Left colon (tissue), 2 donors: ENCODE results near the gene SHISA7. TPM values are rescaled to one million over a fixed set of nuclear protein-coding genes. Genes with fewer than 3 reads are reported as not detected.

Source experiments
- ATAC-seq: fragments of 200-7000 bp; cut with Tn5 transposase; one replicate; pipeline ENCODE4 v1.9.1; 2020; ENCODE audit warnings: mild to moderate bottlenecking, moderate library complexity
- DNase-seq, 2 donors: peaks; one replicate each; pipeline ENCODE4 v3.0.0-alpha.2; 2020
- intact Hi-C, 2 donors: fragments of 100-400 bp; cut with DNase I in 1 of 2; cut with micrococcal nuclease in 1 of 2; formaldehyde crosslinking; loops; one replicate each; pipeline versions ENCODE4 v1.11.2 to v1.14.0; 2022; cut with DNase I, micrococcal nuclease
- total RNA-seq, 2 donors: library from RNA; stranded (reverse); fragmentation: NEBNext Ultra II Directional; extraction: Animal tissue kit (Norgen Biotek cat#: 25700); gene quantifications; one replicate each; pipeline ENCODE4 v1.2.1, GENCODE V29; 2021
- donor health status: DM: no; HTN: no; CAD: no.
- donor health status: DM: yes; HTN: yes; CAD: no.

SHISA7 gene
- total RNA-seq, 2 donors from 2014 or later = not detected

DNA sequence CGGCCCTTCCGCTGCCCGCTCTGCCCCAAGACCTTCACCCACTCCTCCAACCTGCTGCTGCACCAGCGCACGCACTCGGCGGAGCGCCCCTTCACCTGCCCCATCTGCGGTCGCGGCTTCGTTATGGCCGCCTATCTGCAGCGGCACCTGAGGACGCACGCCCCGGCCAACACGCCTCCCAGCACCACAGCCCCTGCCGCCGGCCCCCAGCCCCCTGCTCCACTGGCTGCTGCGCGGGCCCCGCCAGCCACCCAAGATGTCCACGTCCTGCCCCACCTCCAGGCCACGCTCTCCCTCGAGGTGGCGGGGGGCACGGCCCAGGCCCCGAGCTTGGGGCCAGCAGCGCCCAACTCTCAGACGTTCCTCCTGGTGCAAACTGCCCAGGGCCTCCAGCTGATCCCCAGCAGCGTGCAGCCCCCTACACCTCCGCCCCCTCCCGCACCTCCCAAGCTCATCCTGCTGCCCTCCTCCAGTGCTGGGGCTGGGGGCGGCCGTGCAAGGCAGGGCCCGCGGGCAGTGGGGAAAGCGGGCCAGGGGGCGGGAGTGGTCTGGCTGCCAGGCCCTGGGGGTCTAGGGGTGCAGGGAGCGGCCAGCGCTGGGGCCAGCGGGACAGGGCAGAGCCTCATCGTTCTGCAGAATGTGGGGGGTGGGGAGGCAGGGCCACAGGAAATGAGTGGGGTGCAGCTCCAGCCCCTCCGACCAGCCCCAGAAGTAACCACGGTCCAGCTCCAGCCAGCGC, 40.0 kb upstream of the SHISA7 start:
- intact Hi-C loops = no loop called here
- peak in 1 of 2 donors; percentile 14 for DNase-seq

DNA sequence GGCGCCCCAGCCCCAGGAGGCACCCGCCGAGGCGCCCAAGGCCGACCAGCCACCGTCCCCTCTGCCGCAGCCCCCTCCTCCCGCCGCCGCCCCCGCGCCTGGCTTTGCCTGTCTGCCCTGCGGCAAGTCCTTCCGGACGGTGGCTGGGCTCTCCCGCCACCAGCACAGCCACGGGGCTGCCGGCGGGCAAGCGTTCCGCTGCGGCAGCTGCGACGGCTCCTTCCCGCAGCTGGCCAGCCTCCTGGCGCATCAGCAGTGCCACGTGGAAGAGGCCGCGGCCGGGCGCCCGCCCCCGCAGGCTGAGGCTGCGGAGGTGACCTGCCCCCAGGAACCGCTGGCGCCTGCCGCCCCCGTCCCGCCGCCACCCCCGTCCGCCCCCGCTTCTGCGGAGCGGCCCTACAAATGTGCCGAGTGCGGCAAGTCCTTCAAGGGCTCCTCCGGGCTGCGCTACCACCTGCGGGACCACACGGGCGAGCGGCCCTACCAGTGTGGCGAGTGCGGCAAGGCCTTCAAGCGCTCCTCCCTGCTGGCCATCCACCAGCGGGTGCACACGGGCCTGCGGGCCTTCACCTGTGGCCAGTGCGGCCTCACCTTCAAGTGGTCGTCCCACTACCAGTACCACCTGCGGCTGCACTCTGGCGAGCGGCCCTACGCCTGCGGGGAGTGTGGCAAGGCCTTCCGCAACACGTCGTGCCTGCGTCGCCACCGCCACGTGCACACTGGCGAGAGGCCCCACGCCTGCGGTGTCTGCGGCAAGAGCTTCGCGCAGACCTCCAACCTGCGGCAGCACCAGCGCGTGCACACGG, 39.3 kb upstream of the SHISA7 start:
- no peak for ATAC-seq
- DNase-seq = peak in 1 of 2 donors; percentile 21

More for the DNA sequence above, 40.0 kb upstream of the SHISA7 start:
- ATAC-seq = no peak

DNA sequence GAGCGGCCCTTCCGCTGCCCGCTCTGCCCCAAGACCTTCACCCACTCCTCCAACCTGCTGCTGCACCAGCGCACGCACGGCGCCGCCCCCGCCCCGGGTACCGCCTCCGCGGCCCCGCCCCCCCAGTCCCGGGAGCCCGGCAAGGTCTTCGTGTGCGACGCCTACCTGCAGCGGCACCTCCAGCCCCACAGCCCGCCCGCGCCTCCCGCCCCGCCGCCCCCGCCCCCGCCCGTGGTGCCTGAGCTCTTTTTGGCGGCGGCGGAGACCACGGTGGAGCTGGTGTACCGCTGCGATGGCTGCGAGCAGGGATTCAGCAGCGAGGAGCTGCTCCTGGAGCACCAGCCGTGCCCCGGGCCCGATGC, 38.7 kb upstream of the SHISA7 start:
- ATAC-seq = no peak
- DNase-seq = no peak
- intact Hi-C loops = no loop called here

More for the DNA sequence above, 39.3 kb upstream of the SHISA7 start:
- intact Hi-C loops = no loop called here

DNA sequence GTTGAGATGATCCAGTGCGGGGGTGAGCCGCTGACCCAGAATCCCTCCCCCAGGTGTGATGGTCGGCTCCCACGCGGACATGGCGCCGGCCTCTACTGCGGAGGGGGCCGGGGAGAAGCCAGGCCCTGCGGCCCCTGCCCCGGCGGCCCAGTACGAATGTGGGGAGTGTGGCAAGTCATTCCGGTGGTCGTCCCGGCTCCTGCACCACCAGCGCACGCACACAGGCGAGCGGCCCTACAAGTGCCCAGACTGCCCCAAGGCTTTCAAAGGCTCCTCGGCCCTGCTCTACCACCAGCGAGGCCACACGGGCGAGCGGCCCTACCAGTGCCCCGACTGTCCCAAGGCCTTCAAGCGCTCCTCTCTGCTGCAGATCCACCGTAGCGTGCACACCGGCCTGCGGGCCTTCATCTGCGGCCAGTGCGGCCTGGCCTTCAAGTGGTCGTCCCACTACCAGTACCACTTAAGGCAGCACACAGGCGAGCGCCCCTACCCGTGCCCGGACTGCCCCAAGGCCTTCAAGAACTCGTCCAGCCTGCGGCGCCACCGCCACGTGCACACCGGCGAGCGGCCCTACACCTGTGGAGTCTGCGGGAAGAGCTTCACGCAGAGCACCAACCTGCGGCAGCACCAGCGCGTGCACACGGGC, 38.2 kb upstream of the SHISA7 start:
- peak in 1 of 2 donors; percentile 26 for DNase-seq
- ATAC-seq = no peak
- intact Hi-C loops = no loop called here

DNA sequence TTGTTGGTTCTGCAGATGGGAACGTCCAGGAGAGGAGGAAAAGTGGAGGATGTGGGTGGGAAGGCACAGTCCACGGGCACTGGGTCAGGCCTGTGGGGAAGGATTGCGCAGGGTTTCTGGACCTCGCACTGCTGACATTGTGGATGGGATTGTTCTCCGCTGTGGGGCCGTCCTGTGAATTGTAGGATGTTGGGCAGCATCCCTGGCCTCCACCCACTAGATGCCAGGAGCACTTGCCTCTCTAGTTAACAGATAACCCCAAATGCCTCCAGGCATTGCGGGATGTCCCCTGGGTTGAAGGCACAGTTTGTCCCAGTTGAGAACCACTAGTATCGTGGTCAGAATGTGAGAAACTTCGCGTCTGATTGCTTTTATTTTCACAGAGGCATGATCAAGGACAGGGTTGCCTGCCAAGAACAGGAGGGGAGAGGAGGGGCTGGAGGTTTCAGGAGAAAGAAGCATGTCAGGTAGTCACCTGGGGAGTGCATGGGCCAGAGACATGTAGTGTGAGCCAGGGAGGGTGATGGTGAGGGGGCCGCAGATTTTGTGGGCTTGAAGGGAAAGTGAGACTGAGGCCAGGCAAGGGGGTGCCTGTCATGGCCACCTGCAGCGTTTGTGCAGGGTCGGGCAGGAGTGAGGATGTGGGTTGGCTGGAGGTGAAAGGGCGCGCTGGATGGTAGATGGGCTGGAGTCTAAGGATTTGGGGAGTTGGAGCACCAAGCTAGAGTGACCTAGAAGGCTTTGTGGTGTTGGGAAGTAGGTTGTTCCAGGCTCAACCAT, 36.5 kb upstream of the SHISA7 start:
- intact Hi-C loops = no loop called here
- DNase-seq (no peak), ATAC-seq (no peak)

DNA sequence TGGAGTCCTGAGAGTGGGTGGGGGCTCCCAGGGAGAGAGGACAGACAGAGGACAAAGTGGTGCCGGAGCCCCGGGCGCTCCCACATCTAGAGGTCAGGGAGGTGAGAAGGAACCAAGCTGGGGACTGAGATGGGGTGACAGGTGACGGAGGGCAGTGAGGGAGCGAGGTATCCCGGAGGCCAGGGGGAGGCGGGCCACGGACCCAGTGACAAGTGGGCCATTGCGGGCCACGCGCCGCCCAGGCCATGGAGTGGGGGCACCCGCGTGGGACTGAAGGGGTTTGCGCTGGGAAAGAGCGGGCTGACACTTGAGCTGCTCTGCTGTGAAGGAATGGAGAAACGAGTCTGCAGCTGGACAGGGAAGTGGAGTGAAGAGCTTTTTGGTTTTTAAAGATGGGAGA, 35.9 kb upstream of the SHISA7 start:
- DNase-seq (no peak), ATAC-seq (no peak)
- intact Hi-C loops = no loop called here

DNA sequence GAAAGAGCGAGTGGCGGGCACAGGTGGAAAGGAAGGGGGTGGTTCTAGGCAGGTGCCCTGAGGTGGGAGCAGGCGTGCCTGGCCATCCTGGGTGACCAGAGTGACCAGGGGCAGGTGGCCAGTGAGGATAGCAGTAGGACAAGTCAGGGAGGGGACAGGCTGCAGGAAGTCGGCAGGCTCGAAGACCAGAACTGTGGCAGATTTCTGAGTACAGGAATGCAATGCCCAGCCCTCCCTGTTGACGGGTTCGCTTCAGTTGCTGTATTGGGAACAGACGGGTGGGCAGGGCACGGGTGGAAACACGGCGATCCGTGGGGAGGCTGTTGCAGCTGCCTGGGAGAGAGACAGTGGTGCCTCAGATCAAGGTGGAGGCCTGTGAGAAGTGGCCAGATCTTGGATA, 35.3 kb upstream of the SHISA7 start:
- ATAC-seq = no peak
- intact Hi-C loops = no loop called here
- DNase-seq = no peak

DNA sequence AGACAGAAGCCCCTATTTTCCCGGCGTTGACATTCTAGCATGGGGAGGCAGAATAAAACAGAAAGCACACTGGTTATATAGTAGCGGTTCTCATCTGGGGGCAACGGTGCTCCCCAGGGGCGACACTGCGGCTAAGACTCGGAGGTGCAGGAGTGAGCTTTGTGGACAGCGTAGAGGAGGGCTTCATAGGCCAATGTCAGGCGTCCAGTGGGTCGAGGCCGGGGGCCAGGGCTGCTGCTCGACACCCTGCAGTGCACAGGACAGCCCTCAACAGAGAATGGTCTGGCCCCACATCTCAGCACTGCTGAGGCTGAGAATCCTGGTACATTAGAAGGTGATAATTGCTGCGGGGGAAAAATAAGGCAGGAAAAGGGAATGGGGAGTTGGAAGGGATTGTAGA, 34.8 kb upstream of the SHISA7 start:
- ATAC-seq (no peak), DNase-seq (no peak)
- intact Hi-C loops = no loop called here

DNA sequence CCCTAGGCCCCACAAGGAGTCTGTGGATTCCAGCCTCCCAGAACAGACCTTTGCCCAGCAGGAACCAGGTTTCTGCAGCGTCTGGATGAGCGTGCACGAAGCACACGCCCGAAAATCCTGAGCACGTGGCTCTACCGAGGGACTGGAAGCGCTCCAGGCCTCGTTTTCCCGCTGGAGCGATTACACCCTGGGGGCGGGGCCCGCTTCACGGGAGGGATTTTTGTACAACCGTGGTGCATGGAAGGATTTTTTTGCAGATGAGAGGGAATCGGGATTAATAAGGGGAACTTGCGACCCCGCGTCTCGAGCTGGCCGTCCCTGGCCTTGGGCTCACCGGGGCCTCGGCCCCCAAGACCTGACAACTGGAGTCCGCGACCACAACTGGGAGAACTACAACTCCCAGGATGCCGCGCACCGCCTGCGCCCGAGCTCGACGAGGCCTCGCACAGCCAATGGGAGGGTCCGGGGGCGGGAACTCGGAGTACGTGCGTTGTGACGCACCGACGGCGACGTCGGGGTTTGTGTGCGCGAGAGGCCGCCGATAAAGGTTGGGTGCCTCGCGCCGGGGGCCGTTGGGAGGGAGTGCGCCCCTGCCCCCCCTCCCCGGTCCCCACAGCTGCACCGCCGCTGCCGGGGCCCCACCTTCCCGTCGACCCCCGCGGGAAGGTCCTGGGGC, 33.1 kb upstream of the SHISA7 start, which contains the start of gene ZNF628:
Gene ZNF628, plus strand, starts transcription at position 518 of the 676 bp plus-strand sequence. CDS start 3,294 bp downstream, outside the sequence.
- DNase-seq (peak; percentile 99), ATAC-seq (peak; percentile 94)
- intact Hi-C loops = no loop called here

DNA sequence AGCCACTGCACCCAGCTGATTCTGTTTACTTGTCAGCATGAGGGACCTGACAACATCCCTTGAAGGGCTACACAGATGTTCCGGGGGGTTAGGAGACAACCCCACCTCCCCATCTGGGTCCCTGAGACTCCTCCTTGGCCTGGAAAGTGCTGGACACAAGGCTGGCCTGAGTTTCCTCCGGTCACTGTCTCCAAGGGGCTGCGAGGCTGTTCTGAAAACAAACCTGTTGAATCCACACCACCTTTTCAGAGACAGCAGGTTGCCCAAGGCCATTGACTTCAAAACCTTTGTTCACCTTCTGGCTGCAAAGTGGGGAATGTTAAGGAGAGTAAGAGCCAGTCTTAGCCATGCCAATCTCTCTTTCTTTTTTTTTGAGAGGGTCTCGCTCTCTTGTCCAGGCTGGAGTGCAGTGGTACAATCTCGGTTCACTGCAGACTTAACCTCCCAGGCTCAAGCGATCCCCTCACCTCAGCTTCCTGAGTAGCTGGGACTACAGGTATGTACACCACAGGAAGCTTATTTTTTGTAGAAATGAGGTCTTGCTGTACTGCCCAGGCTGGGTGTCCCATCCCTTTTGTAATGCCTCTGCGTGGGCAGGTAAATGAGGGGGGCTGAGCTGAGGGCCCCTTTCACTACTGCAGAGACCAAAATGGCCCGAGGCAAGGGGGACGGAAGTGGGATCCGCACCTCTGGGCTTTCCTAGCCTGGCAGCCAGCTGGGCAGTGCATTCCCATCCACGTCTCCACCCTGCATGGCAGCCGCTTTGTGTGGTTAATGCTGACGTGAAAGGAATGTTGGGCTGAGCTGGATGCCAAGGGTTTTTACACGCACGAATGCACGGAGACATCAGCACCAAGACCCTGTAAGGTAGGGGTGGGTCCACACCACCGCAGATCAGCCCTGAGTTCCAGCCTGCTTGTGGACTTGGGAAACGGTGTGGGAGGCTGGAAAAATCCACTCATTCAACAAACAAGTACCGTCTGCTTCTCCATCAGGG, 31.5 kb upstream of the SHISA7 start:
- ATAC-seq (no peak), DNase-seq (no peak)
- intact Hi-C loops = no loop called here

DNA sequence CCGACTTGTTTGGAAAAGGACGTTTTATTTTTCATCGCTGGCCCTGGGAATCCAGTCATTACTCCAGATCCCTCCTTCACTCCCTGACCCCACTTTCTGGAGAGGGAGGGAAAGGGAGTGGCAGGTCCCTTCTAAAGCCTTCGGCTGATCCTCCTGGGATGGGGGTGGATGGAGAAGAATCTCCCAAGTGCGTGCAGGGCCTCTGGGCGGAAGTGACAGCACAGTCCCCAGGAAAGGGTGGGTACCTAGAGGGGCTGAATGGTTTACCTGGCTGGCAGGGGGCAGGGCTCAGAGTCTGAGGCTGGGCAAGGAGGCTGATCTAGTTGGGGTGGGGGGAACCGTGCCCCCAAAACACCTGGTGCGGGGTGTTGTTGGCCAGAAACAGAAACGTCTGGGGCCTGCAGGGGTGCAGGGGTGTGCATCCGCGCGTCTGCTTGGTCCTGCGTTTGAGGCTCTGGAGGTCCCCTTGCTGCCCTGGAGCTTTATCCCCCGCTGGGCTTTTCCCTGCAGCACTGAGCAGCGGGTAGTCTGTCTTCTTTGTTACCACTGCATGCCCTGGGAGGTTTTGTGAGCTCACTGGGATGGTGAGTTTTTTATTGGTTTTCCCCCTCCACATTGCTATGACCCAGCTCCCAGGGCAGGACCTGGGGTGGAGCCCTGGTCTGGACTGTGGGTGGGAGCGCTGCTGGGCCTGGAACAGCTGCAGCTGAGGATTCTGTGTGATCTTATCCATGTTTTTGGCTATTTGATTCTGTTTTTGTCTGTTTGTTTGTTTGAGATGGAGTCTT, 30.3 kb upstream of the SHISA7 start:
- ATAC-seq (no peak), DNase-seq (no peak)
- intact Hi-C loops = no loop called here

DNA sequence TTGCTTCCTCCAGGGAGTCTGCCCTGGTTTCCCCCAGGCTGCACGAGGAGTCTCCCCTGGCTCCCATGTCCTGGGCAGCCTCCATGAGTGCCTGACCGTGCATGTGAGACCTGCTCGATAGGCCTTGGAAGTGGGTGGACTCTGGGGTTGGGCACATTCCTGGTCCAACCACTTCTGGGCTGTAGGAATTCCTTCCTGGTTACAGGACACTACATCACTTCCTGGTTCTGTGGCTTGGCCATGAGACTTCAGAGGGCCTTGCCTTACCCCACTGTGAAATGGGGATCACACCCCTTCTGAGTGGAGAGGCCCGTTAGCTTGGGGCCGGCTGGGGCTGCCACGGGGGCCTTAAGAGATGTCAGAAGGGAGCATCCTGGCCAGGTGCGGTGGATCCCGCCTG, 29.4 kb upstream of the SHISA7 start:
- DNase-seq = no peak
- intact Hi-C loops = no loop called here
- no peak for ATAC-seq

DNA sequence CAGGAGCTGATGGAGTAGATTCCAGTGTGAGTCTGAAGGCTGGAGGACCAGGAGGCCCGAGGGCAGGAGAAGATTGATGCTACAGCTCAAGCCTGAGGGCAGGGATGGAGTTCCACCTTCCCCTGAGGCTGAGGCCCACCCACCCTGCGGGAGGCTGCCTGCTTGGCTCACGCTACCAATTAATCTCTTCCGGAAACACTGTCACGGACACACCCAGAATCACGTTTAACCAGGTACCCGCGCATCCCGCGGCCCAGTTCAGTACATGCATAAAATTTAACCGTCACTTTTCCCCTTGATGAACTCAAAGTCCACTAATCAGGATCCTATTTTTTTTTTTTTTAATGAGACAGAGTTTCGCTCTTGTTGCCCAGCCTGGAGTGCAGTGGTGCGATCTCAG, 28.2 kb upstream of the SHISA7 start:
- intact Hi-C loops = no loop called here

DNA sequence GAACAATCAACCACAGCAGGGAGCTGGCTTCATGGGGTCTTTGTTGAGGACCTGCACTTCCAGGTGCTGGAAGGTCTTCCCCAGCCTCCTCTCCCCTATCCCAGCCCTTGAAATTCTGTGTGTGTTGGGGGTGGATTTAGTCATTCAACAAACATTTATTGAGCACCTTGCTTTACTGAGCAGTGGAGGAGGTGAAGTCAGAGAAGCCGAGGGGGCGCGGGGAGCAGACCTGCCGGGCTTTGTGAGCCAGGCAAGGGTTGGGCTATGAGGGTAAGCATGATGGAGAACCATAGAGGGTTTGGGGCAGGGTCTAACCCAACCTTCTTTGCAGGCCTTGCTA, 24.9 kb upstream of the SHISA7 start:
- ATAC-seq = no peak
- intact Hi-C loops = loop anchor here in 1 of 2 donors (5.0 kb wide), 1 partner anchor 39 kb away; no protein-coding TSS in a partner anchor
- no peak for DNase-seq

More for the DNA sequence above, 28.2 kb upstream of the SHISA7 start:
- ATAC-seq (no peak), DNase-seq (no peak)

DNA sequence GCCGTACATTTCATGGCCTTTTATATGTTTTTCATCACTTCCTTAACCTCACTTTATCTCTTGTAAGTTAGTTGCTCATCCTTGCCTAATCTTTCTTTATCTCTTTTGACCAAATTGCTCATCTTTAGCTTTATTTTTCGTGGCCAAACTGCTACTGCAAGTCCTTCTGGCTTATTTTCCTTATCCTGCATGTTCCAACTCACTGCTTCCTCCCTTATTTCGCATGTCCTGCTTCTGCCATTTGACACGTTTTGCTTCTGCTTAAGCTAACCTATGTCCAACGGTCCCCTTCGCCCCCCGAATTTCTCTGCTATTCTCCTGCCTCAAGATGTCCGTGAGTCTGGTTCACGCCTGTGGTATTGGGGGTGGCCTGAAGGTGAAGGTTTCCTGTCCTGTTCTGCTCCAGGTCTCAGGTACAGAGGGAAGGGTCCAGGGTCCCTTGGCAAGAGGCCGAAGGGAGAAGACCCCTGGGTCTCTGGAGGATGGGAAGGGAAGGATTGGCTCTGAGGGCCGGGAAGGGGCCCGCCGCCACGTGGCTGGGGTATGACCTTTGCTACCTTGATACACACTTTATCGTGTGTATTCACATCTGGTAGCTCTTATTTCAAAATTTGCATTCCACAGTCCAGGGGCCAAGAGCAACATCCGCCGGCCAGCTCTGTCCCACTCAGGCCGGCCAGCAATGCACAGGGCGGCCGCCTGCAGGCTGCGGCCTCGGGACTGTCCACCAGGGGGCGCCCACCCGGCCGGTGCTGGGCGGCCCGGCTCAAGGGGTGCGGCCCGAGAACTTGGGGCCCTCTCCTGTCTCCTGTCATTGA, 24.3 kb upstream of the SHISA7 start:
- ATAC-seq (peak; percentile 80), DNase-seq (peak in 1 of 2 donors; percentile 72)
- intact Hi-C loops = loop anchor here in 1 of 2 donors (5.0 kb wide), 1 partner anchor 40 kb away; no protein-coding TSS in a partner anchor

DNA sequence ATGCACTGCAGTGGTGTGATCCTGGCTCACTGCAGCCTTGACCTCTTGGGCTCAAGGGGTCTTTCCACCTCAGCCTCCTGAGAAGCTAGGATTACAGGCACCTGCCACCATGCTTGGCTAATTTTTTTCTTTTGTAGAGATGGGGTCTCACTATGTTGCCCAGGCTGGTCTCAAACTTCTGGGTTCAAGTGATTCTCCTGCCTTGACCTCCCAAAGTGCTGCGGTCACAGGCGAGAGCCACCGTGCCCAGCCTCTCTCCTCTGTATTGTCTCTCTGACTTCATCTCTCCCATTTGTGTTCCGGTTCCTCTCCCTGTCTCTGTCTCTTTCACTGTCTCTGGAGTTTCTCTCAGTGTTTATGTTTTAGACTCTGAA, 23.1 kb upstream of the SHISA7 start:
- DNase-seq = no peak
- intact Hi-C loops = loop anchor here in 1 of 2 donors (5.0 kb wide), 1 partner anchor 41 kb away; no protein-coding TSS in a partner anchor
- no peak for ATAC-seq
